HEK293 (cell line): Measurements from ENCODE around the gene KCNQ1.

ENCODE experiments used
- CTCF ChIA-PET: fragments of 350-600 bp; formaldehyde crosslinking; extraction: SDS; loops from one replicate; lab custom pipeline; 2021; ENCODE audit warnings: antibody characterized with exemption; lab: Yijun Ruan, JAX
- POLR2A ChIA-PET: fragments of 300-600 bp; formaldehyde crosslinking; extraction: SDS; loops from one replicate; lab custom pipeline; 2020; ENCODE audit warnings: antibody characterized with exemption, inconsistent platforms; lab: Yijun Ruan, JAX
- H3K27ac ChIP-seq: fragments of 200-500 bp; sonication (Bioruptor generic); 2 replicates; pipeline ENCODE4 v1.5.1; 2014; ENCODE audit warnings: low read depth, low read length, control low read depth, inconsistent platforms; ENCODE audit errors: extremely low read depth
- H3K36me3 ChIP-seq, 2 experiments: fragments of 200-500 bp in 1 of 2; sonication (Bioruptor generic) in 1 of 2; 1 replicate in 1 of 2; 2 replicates in 1 of 2; pipeline ENCODE4 v1.5.1; 2014 to 2017; ENCODE audit warnings: inconsistent platforms in 2 of 2, low read length in 2 of 2; ENCODE audit not compliant: control insufficient read depth in 2 of 2, insufficient read depth in 1 of 2
- H3K4me1 ChIP-seq: fragments of 200-500 bp; sonication (Bioruptor generic); 2 replicates; pipeline ENCODE4 v1.5.1; 2014; ENCODE audit warnings: mild to moderate bottlenecking, low read length, inconsistent platforms; ENCODE audit not compliant: control insufficient read depth, insufficient read depth
- H3K4me3 ChIP-seq: 2 replicates; pipeline ENCODE4 v1.5.1; 2011; ENCODE audit warnings: low read depth, mild to moderate bottlenecking, control low read depth, low read length, moderate library complexity
- H3K9me3 ChIP-seq: fragments of 200-500 bp; sonication (Bioruptor generic); 2 replicates; pipeline ENCODE4 v1.5.1; 2014; ENCODE audit warnings: low read depth, low read length, inconsistent platforms; ENCODE audit not compliant: control insufficient read depth, insufficient read depth
- CTCF ChIP-seq: fragments of 450-650 bp; formaldehyde crosslinking; IDR thresholded peaks from 2 replicates; pipeline ENCODE4 v1.5.1; 2016; ENCODE audit warnings: missing biosample characterization, missing genetic modification characterization
- ELK4 ChIP-seq: IDR thresholded peaks from 2 replicates; pipeline ENCODE4 v1.6.1; 2011; ENCODE audit warnings: mild to moderate bottlenecking, low read depth, low read length, borderline replicate concordance
- GLI2 ChIP-seq: fragments of 450-650 bp; formaldehyde crosslinking; IDR thresholded peaks from 2 replicates; pipeline ENCODE4; 2017; ENCODE audit warnings: missing biosample characterization, missing genetic modification characterization, low read depth, borderline replicate concordance
- PRDM6 ChIP-seq: fragments of 450-650 bp; formaldehyde crosslinking; IDR thresholded peaks from 2 replicates; pipeline ENCODE4 v1.5.1; 2017; ENCODE audit warnings: missing biosample characterization, missing genetic modification characterization
- SCRT2 ChIP-seq: fragments of 450-650 bp; formaldehyde crosslinking; IDR thresholded peaks from 2 replicates; pipeline ENCODE4 v1.5.1; 2016; ENCODE audit warnings: missing biosample characterization, missing genetic modification characterization
- ZBTB7A ChIP-seq: fragments of 450-650 bp; formaldehyde crosslinking; IDR thresholded peaks from 2 replicates; pipeline ENCODE4 v1.5.1; 2016; ENCODE audit warnings: low read depth, missing biosample characterization, missing genetic modification characterization
- ZIC2 ChIP-seq: fragments of 450-650 bp; formaldehyde crosslinking; IDR thresholded peaks from 2 replicates; pipeline ENCODE4 v1.5.1; 2016; ENCODE audit warnings: missing biosample characterization, missing genetic modification characterization
- ZNF174 ChIP-seq: fragments of 450-650 bp; formaldehyde crosslinking; IDR thresholded peaks from 2 replicates; pipeline ENCODE4 v1.5.0; 2017; ENCODE audit warnings: missing biosample characterization, mild to moderate bottlenecking, missing genetic modification characterization
- ZNF19 ChIP-seq: fragments of 450-650 bp; formaldehyde crosslinking; IDR thresholded peaks from 2 replicates; pipeline ENCODE4; 2016; ENCODE audit warnings: missing biosample characterization, missing genetic modification characterization, low read depth
- ZNF335 ChIP-seq: fragments of 450-650 bp; formaldehyde crosslinking; conservative IDR thresholded peaks from 2 replicates; pipeline ENCODE4 v1.5.1; 2016; ENCODE audit warnings: missing biosample characterization, missing genetic modification characterization
- ZNF354C ChIP-seq: fragments of 450-650 bp; formaldehyde crosslinking; IDR thresholded peaks from 2 replicates; pipeline ENCODE4 v1.5.1; 2016; ENCODE audit warnings: missing biosample characterization, missing genetic modification characterization, low read depth, borderline replicate concordance
- ZNF48 ChIP-seq: fragments of 450-650 bp; formaldehyde crosslinking; IDR thresholded peaks from 2 replicates; pipeline ENCODE4 v1.5.1; 2016; ENCODE audit warnings: missing biosample characterization, missing genetic modification characterization
- ZNF513 ChIP-seq: fragments of 450-650 bp; IDR thresholded peaks from 2 replicates; pipeline ENCODE4 v1.5.1; 2018; ENCODE audit warnings: missing biosample characterization, missing genetic modification characterization
- ZNF561 ChIP-seq: fragments of 450-650 bp; IDR thresholded peaks from 2 replicates; pipeline ENCODE4 v1.5.1; 2018; ENCODE audit warnings: missing biosample characterization, missing genetic modification characterization, borderline replicate concordance

The KCNQ1 gene

GRCh38 chr11:2717561-2718325, 272.9 kb downstream of the KCNQ1 start:
- CTCF ChIA-PET, result interaction anchor here (1.3 kb wide), 1 partner anchor 184 kb away, joined by 3 read pairs; no protein-coding TSS in a partner anchor
- H3K4me3 ChIP-seq, result no peak overlapping the region
- H3K4me1 ChIP-seq, result no peaks in the 10 kb centered on the region
- no peaks in the 10 kb centered on the region for H3K9me3 ChIP-seq
- TF ChIP-seq SCRT2 (tag by site-specific recombination) (no peak), ZBTB7A (tag by site-specific recombination) (no peak), ZNF513 (tag by site-specific recombination) (no peak)
- POLR2A ChIA-PET, result no interaction called here
- H3K27ac ChIP-seq, result no peak overlapping the region
- H3K36me3 ChIP-seq, result no peaks in the 10 kb centered on the region

GRCh38 chr11:2718817-2719438, 274.1 kb downstream of the KCNQ1 start:
- no peaks in the 10 kb centered on the region for H3K36me3 ChIP-seq
- TF ChIP-seq ZNF48 (no peak), ZNF561 (no peak), PRDM6 (no peak), CTCF (tag by site-specific recombination) (no peak)
- TF ChIP-seq, all 188 proteins: peak for 0
- Histone ChIP-seq H3K9me3 (no peaks in the 10 kb centered on the region), H3K4me1 (no peaks in the 10 kb centered on the region), H3K27ac (no peak overlapping the region), H3K4me3 (no peak overlapping the region)
- ChIA-PET CTCF (no interaction called here), POLR2A (no interaction called here)

GRCh38 chr11:2719831-2720590, 275.2 kb downstream of the KCNQ1 start:
- Histone ChIP-seq H3K27ac (no peak overlapping the region), H3K4me1 (no peaks in the 10 kb centered on the region), H3K4me3 (no peak overlapping the region), H3K9me3 (no peaks in the 10 kb centered on the region), H3K36me3 (no peaks in the 10 kb centered on the region)
- ChIA-PET POLR2A (no interaction called here), CTCF (interaction anchor here (0.6 to 0.9 kb wide), 2 partner anchors 73 to 172 kb away, joined by 3 to 4 read pairs; no protein-coding TSS in a partner anchor)
- TF ChIP-seq ZNF19 (tag by site-specific recombination) (no peak), ZNF354C (tag by site-specific recombination) (no peak), ELK4 (no peak), GLI2 (tag by site-specific recombination) (no peak), ZNF174 (tag by site-specific recombination) (no peak), ZNF335 (no peak), ZIC2 (no peak)
